Esophagus (tissue), 2 donors: Measurements from ENCODE around the gene OPRL1. TPM values are rescaled to one million over a fixed set of nuclear protein-coding genes. Genes with fewer than 3 reads are reported as not detected.

Experiments used
- H3K27ac ChIP-seq, 2 donors: one replicate each; pipeline ENCODE4 v1.5.1; 2013; ENCODE audit warnings: low read depth in 2 of 2, mild to moderate bottlenecking in 2 of 2, inconsistent platforms in 1 of 2, low read length in 1 of 2, moderate library complexity in 1 of 2
- H3K27me3 ChIP-seq, 2 donors: one replicate each; pipeline ENCODE4 v1.6.1; 2013; ENCODE audit warnings: low read length in 2 of 2, control low read depth in 1 of 2, mild to moderate bottlenecking in 1 of 2; ENCODE audit not compliant: insufficient read depth in 2 of 2, control insufficient read depth in 1 of 2
- H3K36me3 ChIP-seq, 2 donors: one replicate each; pipeline ENCODE4 v1.6.1; 2013; ENCODE audit warnings: low read length in 1 of 2; ENCODE audit not compliant: control insufficient read depth in 2 of 2, insufficient read depth in 2 of 2
- H3K4me1 ChIP-seq, 2 donors: one replicate each; pipeline ENCODE4 v1.6.1; 2013; ENCODE audit warnings: low read length in 1 of 2; ENCODE audit not compliant: control insufficient read depth in 2 of 2, insufficient read depth in 2 of 2
- H3K4me3 ChIP-seq, 2 donors: one replicate each; pipeline ENCODE4 v1.5.1; 2013; ENCODE audit warnings: low read length in 2 of 2, mild to moderate bottlenecking in 2 of 2, low read depth in 1 of 2, moderate library complexity in 1 of 2
- H3K9me3 ChIP-seq, 2 donors: one replicate each; pipeline ENCODE4 v1.6.1; 2013; ENCODE audit warnings: mild to moderate bottlenecking in 2 of 2, low read depth in 1 of 2, low read length in 1 of 2, moderate library complexity in 1 of 2; ENCODE audit not compliant: control insufficient read depth in 2 of 2, insufficient read depth in 1 of 2
- WGBS, 2 donors: extraction: QIAGEN DNeasy Blood & Tissue Kit; methylation state at CpG; one replicate each; pipeline ENCODE4 v1.1.7; 2013; 5-methylcytosine and 5-hydroxymethylcytosine counted together
- polyA plus RNA-seq, 2 donors: library from polyadenylated mRNA; stranded (reverse); fragments of 200-250 nt; gene quantifications; one replicate each; pipeline ENCODE4 v1.2.3, GENCODE V29; 2013
- donor health status: healthy with polysubstance abuse.
- donor health status: Bipolar disorder and iron deficiency.

The OPRL1 gene
- polyA plus RNA-seq, 2 donors: 0.13 to 0.14 TPM

- Histone ChIP-seq H3K4me3 (no peak overlapping the region), H3K4me1 (peaks cover 5 to 19% of the 10 kb centered on the region in 2 donors), H3K9me3 (peaks cover 0 to 6% of the 10 kb centered on the region in 2 donors), H3K27me3 (no peaks in the 10 kb centered on the region), H3K36me3 (peaks cover 2 to 29% of the 10 kb centered on the region in 2 donors), H3K27ac (no peak overlapping the region)
- 73 to 89% methylated on average over 18 to 21 of the region's 22 CpGs for whole genome bisulfite sequencing, 2 donors
These were observed 3.6 kb upstream of the OPRL1 start for GRCh38 chr20:64076061-64076997.

DNA sequence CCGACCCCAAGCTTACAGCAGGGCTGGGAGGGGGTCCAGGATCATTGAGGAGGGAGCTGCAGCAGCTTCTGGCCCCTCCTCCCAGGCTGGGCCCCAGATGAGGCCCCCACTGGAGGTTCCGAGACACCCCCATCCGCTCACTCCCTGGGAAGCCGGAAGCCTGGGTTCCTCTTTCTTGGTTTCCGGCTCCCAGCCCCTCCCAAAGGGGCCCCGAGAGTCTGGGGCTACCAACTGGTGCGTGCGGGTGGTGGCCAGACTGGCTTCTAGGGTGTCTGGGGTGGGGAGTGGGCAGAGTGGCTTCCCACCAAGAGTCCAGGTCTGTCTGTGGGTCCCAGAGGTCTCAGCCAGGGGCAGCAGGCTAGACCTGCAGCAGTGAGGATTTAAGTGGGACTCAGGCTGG, 2.8 kb upstream of the OPRL1 start:
- no peaks in the 10 kb centered on the region for H3K27me3 ChIP-seq
- peaks cover 2 to 29% of the 10 kb centered on the region in 2 donors for H3K36me3 ChIP-seq
- peaks cover 0 to 6% of the 10 kb centered on the region in 2 donors for H3K9me3 ChIP-seq
- H3K4me3 ChIP-seq: peak overlapping the region in 1 of 2 donors; percentile 7
- WGBS, 2 donors: 72 to 80% methylated on average over 8 of the region's 8 CpGs
- H3K4me1 ChIP-seq: peaks cover 5 to 19% of the 10 kb centered on the region in 2 donors
- no peak overlapping the region for H3K27ac ChIP-seq

DNA sequence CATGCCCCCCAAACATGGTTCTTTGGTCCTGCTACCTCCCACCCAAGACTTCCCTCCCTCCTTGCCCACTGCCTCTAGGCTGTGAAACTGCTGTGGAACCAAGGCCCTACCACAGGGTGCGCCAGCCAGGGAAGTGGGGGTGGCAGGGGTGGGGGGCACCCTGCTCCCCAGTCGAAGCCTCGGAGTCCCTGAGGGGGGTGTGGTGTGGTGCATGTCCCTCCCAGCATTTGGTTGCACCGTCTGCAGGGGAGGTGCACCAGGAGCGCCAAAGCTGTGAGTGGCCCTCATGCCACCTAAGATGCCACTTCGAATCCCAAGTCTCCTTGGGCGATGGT, 2.4 kb upstream of the OPRL1 start:
- H3K27ac ChIP-seq: peak overlapping the region in 1 of 2 donors; percentile 19
- WGBS, 2 donors: 61 to 81% methylated on average over 7 of the region's 7 CpGs
- H3K4me3 ChIP-seq: peak overlapping the region; percentile 7 to 35
- no peaks in the 10 kb centered on the region for H3K27me3 ChIP-seq
- peaks cover 2 to 29% of the 10 kb centered on the region in 2 donors for H3K36me3 ChIP-seq
- H3K4me1 ChIP-seq: peaks cover 5 to 19% of the 10 kb centered on the region in 2 donors
- H3K9me3 ChIP-seq: peaks cover 0 to 6% of the 10 kb centered on the region in 2 donors

GRCh38 chr20:64077876-64078551, 1.9 kb upstream of the OPRL1 start:
- no peaks in the 10 kb centered on the region for H3K27me3 ChIP-seq
- peaks cover 2 to 25% of the 10 kb centered on the region in 2 donors for H3K36me3 ChIP-seq
- peak overlapping the region; percentile 23 to 24 for H3K27ac ChIP-seq
- peaks cover 0 to 6% of the 10 kb centered on the region in 2 donors for H3K9me3 ChIP-seq
- 37 to 47% methylated on average over 15 of the region's 15 CpGs for WGBS, 2 donors
- peak overlapping the region; percentile 35 to 70 for H3K4me3 ChIP-seq
- H3K4me1 ChIP-seq: peaks cover 5 to 20% of the 10 kb centered on the region in 2 donors

- H3K4me1 ChIP-seq: peaks cover 5 to 24% of the 10 kb centered on the region in 2 donors
- H3K4me3 ChIP-seq: peak overlapping the region; percentile 69 to 70
- peaks cover 1 to 18% of the 10 kb centered on the region in 2 donors for H3K36me3 ChIP-seq
- 8 to 11% methylated on average over 4 of the region's 4 CpGs for WGBS, 2 donors
- H3K27ac ChIP-seq: peak overlapping the region; percentile 34 to 79
- H3K27me3 ChIP-seq: no peaks in the 10 kb centered on the region
- peaks cover 0 to 3% of the 10 kb centered on the region in 2 donors for H3K9me3 ChIP-seq
These were observed 979 bp upstream of the OPRL1 start for GRCh38 chr20:64078934-64079272.

GRCh38 chr20:64079273-64080012, 439 bp upstream of the OPRL1 start, which contains the start of gene RGS19:
TSS of gene RGS19 (minus strand) at chr20:64079518. CDS start at chr20:64076886, 2,632 bp downstream.
- Histone ChIP-seq H3K4me3 (peak within 1 kb of the TSS; percentile 69 to 70), H3K4me1 (peaks cover 5 to 21% of the 10 kb centered on the region in 2 donors), H3K9me3 (no peaks in the 10 kb centered on the region), H3K27ac (peak within 1 kb of the TSS; percentile 79 to 80), H3K27me3 (no peaks in the 10 kb centered on the region), H3K36me3 (peaks cover 0 to 13% of the 10 kb centered on the region in 2 donors)
- WGBS, 2 donors: 0 to 1% methylated on average over 38 to 73 of the region's 73 CpGs

GRCh38 chr20:64080813-64081623, 1.1 kb downstream of the OPRL1 start:
- H3K36me3 ChIP-seq: peaks cover 0 to 3% of the 10 kb centered on the region in 2 donors
- H3K27ac ChIP-seq: no peak overlapping the region
- H3K27me3 ChIP-seq: no peaks in the 10 kb centered on the region
- peaks cover 5 to 20% of the 10 kb centered on the region in 2 donors for H3K4me1 ChIP-seq
- no peak overlapping the region for H3K4me3 ChIP-seq
- WGBS, 2 donors: 72 to 75% methylated on average over 17 of the region's 17 CpGs
- H3K9me3 ChIP-seq: no peaks in the 10 kb centered on the region

GRCh38 chr20:64081624-64081964, 1.7 kb downstream of the OPRL1 start:
- H3K4me1 ChIP-seq: peaks cover 3 to 20% of the 10 kb centered on the region in 2 donors

More at GRCh38 chr20:64081624-64081964, 1.7 kb downstream of the OPRL1 start:
- no peaks in the 10 kb centered on the region for H3K36me3 ChIP-seq
- H3K27ac ChIP-seq: no peak overlapping the region
- no peak overlapping the region for H3K4me3 ChIP-seq
- H3K27me3 ChIP-seq: no peaks in the 10 kb centered on the region
- no peaks in the 10 kb centered on the region for H3K9me3 ChIP-seq
- WGBS, 2 donors: 88 to 90% methylated on average over 6 of the region's 6 CpGs
